Thyroid gland (tissue), 4 donors: ENCODE data around the gene CCDC85A.

Experiments
- CTCF ChIP-seq, 6 experiments: fragments of 200-600 bp in 3 of 6; fragments of 450-650 bp in 3 of 6; sonication (generic) in 3 of 6; IDR thresholded peaks; one replicate each; pipeline ENCODE4 v1.5.1; 2016 to 2019; ENCODE audit warnings: antibody characterized with exemption in 6 of 6, mild to moderate bottlenecking in 2 of 6, inconsistent platforms in 1 of 6, moderate library complexity in 1 of 6
- POLR2A ChIP-seq, 2 donors: fragments of 450-650 bp; IDR thresholded peaks; one replicate each; pipeline ENCODE4 v1.6.1; 2017; ENCODE audit warnings: antibody characterized with exemption in 2 of 2, mild to moderate bottlenecking in 2 of 2, moderate library complexity in 1 of 2

- TF ChIP-seq CTCF (IDR thresholded peaks at IDR 0.05), result no peak
- TF ChIP-seq POLR2A (IDR thresholded peaks at IDR 0.05), result no peak
These were observed 25.9 kb downstream of the CCDC85A start for GRCh38 chr2:56209701-56210100.
